Left forelimb (tissue), 1 donor: ENCODE results near the gene BSND.

Experiments
- DNase-seq: peaks from one replicate; pipeline ENCODE4 v3.0.0-alpha.2; 2018; ENCODE audit warnings: low spot score

Gene BSND

DNA sequence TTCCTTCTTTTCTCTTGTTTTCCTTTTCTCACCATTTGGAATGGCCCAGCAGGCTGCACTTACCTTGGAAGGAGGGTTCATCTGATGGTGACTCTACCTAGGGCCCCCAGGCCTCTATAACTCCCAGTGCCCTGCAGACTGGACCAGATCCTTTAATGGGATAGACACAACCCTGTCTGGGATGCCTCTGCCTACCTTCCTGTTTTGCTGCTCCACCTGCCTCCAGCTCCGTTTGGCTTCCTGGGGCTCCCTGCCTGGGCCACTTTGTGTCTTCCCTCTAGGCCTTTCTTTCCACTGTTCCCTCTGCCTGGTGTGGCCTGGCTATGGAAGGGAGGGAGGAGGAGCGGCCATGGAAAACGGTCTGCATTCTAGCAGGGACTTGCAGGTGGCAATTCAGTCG, 48.1 kb downstream of the BSND start:
- DNase-seq, result no peak

DNA sequence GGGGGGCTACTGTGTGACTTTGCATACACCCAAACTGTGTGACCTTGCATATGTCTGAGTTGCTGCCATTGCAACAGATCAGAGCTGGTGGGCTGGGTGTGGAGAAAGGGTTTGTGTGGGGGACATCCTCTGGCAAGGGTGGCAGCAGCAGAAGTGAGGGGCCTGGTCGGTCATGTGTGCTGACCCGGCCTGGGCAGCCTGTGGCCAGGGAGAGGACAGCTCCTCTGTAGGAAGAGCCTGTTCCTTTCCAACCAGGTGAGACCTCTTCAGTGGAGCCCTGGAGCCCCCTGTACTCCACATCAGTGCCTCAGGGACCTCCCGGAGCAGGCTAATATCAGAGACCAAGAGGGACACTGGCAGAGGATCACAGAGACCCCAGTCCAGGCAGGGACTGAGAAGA, 48.9 kb downstream of the BSND start:
- DNase-seq, result no peak

DNA sequence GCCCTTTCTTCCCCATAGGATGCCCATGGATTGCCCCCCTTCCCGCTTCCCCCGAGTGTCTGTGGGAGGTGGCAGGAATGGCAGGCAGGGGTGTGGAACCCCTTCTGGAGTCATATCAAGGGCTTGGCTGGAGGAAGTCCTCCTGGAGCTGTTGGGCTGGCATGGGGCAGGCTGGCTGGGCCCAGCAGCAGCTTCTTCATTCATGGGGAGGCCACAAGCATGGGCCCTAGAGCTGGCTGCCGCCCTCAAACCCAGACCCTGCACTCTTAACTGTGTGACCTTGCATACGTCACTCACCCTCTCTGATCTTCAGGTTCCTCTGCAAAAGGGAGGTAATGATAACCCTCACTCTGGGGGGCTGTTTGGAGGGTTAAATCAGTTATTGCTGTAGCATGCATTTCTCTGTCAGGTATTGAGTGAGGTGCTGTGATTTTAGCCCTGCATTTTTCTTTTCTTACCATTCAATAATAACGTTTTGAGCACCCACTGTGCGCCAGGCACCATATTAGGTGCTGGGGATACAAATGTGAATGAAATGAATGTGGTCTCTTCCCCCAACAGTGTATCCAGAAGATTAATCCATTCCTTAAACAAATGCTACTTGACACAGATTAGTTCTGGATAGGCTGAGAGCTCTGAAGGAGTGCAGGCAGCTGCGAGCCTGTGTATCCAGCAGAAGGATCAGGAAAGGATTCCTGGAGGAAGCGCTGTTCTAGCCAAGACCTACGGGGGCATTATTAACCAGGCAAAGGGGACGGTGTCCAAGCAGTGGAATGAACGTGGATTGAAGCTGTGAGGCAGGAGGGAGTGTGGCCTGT, 49.9 kb downstream of the BSND start:
- DNase-seq, result no peak

DNA sequence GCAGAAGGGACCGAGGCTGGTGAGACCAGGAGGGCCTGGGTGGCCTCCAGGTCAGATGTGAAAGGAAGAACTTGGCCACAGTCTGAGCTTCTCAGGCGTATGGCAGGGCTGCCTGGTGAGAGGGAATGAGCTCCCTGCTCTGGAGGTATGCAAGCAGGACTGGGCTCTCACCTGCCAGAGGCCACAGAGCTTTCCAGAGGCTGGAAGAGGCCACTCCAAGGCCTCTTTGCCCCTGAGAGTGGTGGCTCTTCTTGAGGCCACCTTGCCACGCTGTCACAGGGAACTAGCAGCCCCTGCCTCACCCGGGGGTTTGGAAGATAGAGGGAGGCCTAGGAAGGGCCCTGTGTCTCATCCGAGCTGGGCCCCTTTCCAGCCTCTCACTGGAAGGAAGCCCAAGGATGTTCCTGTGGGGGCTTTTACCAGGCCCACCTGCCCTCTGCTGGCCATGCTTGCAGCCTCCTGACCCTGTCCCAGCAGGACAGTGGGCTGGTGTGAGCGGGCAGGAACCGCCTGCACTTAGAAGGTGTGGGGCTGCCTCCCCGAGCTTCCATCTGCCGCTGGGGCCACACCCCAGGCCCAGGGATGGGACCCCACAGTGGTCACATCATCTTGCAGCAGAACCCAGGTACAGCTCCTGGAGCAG, 50.7 kb downstream of the BSND start:
- DNase-seq, result no peak

DNA sequence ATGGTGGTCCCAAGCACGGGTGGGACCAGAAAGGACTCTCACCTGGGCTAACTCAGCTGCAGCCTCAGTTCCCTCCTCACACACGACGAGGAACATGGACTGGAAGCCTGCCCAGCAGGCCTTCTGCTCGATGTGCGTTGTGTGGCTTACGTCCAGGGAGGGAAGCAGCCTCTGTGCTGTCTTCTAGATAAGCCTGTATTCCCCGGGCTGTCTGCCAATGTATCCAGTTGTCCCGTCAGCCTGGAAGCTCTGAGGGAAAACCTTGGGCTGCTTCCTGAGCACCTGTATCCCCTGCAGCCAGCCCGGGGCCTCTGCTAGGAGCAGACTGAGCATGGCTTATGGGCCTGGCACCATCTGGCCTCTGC, 51.2 kb downstream of the BSND start:
- no peak for DNase-seq

DNA sequence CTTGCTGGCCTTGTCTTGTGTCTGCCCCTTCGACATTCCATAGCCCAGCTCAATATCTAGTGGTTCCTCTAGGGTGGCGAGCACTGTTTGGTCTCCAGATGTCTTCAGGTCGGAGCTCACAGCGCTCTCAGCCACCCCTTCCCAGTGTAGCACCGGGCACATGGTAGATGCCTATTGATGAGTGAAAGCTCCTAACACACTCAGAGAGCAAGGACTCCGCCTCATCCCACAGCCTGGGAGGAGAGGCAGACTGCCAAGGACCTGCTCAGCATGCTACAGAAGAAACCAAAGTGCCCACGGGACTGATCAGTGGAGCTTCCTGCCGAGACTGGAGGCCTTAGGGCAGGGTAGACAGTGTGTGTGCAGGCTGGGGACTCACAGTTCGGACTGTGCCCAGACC, 51.5 kb downstream of the BSND start:
- no peak for DNase-seq

DNA sequence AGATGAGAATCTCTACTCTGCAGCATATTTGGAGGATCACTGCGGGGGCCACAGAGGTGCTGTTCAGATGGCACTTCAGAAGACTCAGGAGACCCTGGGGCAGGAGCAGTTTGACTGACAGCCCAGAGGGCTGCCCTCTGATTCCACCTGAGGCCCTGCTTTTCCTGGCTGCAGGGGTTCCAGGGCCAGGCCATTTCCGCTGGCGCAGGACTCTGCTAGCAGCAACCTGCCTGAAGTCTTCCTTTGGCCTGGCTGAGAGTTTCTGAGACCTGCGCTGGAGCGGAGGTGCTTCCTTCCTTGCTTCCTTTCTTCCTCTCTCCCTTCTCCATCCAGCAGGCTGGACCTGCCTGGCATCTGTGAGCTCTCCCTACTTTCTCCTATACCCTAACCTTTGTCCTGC, 52.4 kb downstream of the BSND start:
- DNase-seq, result no peak

DNA sequence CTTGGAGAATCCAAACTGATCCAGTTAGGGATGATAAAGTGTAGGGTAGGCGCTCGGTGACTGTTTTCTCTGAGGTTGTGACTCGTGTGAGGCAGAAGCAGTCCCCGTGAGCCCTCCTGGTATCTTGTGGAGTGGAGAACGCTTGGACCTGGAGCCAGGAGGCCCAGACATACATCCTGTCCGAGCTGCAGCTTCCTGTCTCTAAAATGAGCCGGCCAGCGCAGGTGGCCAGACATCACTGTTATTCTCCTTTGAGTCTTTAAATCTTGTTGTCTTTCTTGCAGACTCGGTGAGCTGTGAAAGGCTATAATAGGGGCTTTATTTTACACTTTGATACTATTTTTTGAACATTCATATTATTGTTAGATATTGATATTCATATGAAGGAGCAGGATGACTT, 52.9 kb downstream of the BSND start:
- DNase-seq, result no peak

DNA sequence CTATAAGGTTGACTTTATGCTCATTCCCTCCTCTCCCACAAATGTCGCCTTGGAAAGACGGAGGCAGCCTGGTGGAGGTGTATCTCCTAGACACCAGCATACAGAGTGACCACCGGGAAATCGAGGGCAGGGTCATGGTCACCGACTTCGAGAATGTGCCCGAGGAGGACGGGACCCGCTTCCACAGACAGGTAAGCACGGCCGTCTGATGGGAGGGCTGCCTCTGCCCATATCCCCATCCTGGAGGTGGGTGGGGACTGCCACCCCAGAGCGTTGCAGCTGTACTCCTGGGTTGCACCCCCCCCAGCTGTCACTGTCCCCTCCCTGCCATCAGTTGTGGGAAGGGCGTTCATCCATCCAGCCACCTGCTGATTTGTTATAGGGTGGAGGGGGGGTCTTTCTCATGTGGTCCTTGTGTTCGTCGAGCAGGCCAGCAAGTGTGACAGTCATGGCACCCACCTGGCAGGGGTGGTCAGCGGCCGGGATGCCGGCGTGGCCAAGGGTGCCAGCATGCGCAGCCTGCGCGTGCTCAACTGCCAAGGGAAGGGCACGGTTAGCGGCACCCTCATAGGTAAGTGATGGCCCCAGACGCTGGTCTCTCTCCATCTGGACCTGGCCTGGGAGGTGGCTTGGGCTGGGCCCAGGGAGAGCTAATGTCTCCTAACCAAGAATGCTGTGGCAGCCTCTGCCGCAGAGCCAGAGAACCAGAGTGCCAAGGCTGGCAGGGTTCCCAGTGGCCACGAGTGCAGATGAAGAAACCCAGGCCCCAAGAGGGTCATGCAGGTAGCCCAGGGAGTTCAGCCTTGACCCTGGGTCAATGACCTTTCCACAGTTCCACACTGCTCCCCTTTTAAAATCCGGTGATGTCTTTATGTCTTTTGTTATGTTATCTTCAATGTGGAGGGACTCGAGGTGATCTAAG, 53.7 kb downstream of the BSND start:
- DNase-seq, result no peak

DNA sequence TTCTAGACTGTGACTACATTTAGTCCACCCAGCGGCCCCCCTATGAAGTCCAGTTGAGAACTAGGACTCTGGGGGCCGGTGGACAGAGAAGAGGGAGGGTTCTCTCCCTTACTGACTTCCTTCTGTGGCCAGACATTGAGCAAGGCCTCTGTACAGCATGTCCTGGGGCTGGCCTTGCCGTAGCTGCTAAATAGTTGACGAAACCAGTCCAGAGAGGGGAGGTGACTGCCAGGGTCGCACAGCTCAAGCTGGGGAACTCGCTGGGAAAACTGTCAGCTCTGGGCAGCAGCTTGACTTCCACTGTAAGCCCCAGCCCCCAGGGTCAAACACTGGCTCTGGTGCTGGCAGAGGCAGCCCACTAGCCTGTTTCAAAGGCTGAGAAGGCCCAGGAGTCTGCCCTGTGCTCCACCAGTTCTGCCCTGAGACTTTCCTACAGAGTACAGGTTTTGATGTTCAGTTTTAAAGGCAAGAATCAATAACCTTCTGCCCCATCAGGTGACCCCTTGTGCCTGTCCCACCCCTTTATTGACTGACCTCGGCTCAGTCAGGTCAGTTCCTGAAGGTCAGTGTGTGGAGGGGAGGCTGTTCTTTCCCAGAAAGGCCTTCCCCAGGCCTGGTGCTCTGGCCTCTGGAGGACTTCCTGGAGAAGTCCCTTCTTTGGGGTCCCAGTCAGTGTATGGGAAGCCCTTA, 54.7 kb downstream of the BSND start:
- no peak for DNase-seq

DNA sequence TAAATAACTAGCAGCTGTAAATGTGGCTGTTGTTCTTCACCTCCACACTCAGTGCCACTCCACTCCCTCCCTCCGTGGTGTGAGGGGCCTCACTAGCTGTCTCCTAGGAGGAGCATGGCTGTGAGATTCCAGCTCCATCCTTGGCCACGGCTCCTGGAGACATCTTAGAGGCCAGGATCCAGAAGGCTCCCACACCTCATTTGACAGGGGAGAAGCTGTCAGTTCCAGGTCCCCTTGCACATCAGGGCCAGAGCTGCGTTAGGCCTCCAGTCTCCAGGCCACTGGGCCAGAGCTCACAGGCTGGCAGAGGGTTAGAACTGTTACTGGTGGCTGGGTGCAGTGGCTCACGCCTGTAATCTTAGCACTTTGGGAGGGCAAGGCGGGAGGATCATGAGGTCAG, 55.7 kb downstream of the BSND start:
- no peak for DNase-seq

DNA sequence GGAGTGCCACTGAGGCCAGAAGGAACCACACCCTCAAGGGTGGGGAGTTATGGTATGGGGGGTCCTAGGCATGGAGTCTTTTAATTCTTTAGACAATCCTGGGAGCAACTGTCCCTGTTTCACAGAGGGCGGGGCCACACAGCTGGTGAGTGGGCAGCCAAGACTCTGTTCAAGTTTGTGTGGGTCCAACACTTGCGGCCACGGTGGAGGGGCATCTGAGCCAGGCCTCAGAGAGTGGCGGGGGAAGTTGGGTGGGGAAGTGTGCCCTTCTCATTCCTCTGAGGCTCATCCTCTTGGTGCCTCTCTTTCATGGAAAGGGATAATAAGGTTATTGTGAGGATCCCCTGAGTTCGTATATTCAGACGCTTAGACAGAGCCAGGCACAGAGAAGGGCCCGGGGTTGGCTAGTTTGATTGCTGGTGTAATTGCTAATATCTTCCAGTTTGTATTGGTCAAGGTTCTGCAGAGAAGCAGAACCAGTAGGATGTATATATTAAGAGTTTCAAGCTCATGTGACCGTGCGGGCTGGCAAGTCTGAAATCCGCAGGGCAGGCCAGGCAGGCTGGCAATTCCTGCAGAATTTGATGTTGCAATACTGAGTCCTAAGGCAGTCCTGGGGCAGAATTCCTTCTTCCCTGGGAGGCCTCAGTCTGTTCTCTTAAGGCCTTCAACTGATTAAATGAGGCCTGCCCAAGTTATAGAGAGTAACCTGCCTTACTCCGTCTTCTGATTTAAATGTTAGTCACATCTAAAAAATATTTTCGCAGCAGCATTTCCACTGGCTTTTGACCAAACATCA, 56.5 kb downstream of the BSND start:
- no peak for DNase-seq

DNA sequence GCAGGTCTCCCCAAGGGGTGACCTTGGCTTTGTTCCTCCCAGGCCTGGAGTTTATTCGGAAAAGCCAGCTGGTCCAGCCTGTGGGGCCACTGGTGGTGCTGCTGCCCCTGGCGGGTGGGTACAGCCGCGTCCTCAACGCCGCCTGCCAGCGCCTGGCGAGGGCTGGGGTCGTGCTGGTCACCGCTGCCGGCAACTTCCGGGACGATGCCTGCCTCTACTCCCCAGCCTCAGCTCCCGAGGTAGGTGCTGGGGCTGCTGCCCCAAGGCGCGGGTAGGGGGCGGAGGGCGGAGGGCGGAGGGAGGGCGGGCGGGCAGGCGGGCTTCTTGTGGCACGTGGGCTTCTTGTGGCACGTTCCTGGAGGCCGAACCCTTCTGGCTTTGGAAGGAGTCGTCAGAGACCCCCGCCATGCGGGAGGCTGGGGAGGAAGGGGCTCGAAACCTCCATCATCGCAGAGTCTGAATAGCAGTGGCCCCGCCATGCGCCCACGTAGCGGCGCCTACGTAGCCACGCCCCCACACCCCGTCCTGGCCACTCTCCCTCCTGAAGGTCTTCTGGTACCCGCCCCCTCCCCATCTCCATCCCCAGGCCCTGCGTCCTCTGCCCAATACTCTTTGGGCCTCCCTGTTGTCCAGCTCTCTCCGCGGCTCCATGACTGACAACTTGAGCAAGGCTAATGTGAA, 57.4 kb downstream of the BSND start:
- no peak for DNase-seq

DNA sequence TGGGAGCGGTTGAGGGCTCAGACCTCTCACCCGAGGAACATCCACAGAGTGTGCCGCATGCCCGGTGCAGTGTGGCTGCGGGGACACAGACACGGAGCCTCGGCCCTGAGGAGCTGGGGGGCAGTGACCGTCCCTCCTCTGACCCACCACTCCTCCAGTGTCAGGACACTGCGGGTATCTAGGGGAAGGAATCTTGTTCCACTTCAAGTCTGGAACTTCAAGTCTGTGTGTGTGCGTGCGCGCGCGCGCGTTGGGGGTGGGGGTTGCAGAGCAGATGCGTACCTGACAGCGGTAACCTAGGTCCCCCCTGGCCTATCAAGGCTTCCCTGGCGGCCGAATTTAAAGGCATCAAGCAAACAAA, 57.9 kb downstream of the BSND start:
- no peak for DNase-seq

DNA sequence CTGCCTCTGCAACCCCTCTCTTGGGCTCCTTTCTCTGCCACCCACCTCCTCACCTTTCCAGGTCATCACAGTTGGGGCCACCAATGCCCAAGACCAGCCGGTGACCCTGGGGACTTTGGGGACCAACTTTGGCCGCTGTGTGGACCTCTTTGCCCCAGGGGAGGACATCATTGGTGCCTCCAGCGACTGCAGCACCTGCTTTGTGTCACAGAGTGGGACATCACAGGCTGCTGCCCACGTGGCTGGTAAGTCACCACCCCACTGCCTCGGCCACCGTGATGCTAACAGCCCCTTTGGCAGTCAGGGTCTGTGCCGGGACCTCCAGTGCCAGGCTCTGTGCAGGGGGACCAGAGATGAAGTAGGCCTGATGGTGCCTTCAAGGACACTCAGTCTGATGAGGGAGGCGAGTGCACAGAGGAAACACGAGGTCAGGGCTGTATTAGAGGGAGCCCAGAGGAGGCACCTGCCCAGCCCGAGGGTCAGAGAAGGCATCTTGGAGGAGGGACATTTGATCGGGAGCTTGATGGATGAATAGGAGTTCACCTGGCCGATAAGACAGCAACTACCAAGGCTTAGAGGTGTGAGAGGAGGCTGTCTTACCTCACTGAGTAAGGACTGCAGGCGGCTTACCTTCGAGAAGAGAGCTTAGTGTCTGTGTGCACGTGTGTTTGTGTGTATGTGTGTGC, 58.7 kb downstream of the BSND start:
- no peak for DNase-seq

DNA sequence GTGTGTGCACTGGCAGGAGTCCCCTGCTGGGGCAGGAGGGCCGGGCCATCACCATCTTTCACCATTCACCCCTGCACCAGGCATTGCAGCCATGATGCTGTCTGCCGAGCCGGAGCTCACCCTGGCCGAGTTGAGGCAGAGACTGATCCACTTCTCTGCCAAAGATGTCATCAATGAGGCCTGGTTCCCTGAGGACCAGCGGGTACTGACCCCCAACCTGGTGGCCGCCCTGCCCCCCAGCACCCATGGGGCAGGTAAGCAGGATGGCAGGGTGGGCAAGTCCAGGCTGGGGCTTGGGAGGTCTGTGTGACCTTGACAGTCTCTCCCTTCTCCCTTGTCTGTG, 59.2 kb downstream of the BSND start:
- DNase-seq, result no peak

DNA sequence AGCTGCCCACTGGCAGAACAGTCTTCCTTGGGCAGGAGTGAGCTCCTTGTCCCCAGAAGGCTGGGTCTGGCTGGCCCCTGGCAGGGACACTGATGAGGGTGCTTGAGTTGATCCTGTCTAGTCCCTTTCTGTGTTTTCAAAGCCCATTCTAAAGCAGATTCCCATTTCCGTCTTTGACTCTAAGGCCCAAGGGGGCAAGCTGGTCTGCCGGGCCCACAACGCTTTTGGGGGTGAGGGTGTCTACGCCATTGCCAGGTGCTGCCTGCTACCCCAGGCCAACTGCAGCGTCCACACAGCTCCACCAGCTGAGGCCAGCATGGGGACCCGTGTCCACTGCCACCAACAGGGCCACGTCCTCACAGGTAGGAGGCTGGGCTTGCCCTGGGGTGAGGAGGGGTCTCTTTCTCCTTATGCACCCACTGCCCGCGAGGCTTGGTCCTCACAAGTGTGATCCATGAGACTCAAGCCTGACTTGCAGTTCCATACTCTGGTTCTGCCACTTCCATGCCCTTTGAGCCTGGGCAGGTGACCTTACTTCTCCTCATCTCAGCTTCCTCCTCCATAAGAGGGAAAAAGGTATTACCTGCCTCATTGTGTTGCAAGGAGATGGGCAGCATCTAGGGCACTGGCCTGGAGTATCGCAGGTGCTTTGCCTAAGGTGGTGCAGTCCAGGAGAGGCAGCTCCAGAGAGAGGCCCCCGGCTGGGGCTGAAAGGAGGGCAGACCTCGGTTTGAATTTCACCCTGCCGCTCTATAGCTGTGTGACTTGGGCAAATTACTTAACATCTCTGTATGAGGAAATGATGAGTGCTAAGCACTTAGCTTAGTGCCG, 60.8 kb downstream of the BSND start:
- DNase-seq, result no peak

DNA sequence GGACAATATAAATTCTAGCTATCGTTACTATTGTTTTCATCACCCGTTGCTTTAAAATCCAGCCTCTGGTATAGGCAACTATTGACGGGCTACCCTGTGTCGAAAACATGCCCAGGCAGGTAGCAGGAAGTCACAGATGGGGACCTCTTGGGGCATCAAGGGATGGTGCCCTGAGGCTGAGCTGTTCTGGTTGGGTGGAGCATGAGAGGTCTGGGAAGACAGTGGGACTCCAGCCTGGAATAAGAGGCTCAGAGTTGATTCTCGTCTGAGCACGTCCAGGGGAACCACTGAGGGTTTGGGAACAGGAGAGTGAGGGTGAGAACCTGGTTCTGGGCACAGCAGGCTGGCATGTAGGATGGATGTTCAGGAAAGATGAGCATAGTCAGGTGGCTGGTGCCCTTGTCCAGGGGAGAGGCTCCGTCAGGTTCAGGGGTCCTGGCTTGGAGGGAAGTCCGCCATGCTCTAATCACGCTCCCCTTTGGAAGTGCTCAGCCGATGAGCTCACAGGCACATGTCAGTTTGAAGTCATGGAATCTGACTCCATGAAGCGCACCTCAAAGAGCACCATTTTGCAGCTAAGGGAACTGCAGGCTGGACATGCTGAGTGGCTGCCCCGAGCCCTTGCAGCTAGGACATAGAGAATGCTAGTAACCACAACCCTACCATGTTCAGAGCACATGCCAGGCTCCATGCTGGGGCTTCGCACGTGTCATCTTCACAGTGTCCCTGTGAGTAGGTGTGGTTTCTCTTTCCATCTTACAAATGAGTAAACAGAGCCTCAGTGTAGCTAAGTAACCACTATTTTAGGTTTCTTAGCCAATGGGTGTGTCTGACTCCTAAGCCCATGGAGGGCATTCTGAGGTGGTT, 61.6 kb downstream of the BSND start:
- no peak for DNase-seq
